Activated gamma-delta T cell (primary cell): ENCODE results near the gene POLH.
A peak's percentile ranks its signal among the peaks of the same experiment; 100 is the strongest.
"Not testable (repeated sequence)": the region's sequence is repeated elsewhere in the genome, so short reads cannot be mapped to it uniquely, and the experiment has no call there.

ENCODE experiments used
- DNase-seq: peaks from one replicate; lab custom pipeline; 2025; lab: John Stamatoyannopoulos, UW
- total RNA-seq, 2 donors: gene quantifications; one replicate each; lab custom pipeline; 2026; lab: John Stamatoyannopoulos, UW

The POLH gene
- 60.9 to 80.4 reads per million in 2 donors for total RNA-seq

GRCh38 chr6:43575772-43576551 lies at the start of gene POLH, which contains the start of gene XPO5:
POLH (plus strand) TSS chr6:43576185; CDS start chr6:43582320, 6,135 bp downstream.
XPO5 (minus strand) TSS chr6:43576038; CDS start chr6:43575864, 174 bp downstream.
- DNase-seq, result peak; percentile 92

DNA sequence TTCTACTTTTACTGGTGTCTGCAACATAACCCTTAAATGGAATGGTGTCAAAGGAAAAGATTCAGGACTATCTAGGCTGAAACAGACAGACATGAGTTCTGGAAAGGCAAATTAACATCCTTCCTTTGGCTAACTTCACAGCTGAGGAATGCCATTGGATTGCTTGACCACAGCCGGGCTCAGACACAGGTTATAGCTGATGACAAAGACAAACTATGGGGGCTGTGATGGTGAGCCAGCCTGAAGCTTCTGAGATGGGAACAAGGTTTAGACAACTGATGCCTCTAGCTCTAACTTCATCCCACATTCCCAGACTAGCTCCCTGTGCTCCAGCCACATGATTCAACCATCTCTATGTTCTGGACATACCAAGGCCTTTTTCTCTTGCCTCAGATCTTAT lies 43.8 kb upstream of the POLH start:
- no peak for DNase-seq

GRCh38 chr6:43538986-43539385 lies 37.0 kb upstream of the POLH start:
- not testable (repeated sequence) for DNase-seq

DNA sequence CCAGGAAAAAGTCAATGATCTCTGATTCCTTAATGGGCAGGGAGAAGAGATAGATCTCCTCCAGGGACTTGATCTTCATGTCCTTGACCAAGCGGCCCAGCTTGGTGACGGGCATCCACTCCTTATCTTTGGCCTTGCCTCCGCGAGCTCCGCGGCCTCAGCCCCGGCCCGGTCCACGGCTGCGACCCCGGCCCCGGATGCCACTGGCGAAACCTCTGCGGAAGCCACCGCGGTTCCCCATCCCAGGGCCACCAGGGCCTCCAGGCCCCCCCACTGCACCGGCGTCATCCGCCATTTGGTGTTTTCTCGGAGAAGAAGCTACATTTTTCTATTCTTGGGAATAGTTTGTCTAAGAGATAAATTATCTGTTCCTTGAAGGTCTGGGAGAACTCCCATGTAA lies 36.6 kb upstream of the POLH start:
- DNase-seq, result not testable (repeated sequence)

DNA sequence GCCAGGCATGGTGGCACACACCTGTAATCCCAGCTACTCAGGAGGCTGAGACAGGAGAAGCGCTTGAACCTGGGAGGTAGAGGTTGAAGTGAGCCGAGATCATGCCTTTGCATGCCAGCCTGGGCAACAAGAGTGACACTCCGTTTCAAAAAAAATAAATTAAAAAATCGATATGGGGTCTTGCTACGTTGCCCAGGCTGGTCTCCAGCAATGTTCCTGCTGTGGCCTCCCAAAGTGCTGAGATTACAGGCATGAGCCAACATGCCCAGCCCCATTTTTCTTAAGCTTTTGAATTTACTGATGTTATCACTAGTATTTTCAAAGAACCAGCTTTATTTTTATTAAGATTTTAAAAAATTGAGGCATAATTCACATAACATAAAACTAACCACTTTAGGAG lies 35.5 kb upstream of the POLH start:
- no peak for DNase-seq

DNA sequence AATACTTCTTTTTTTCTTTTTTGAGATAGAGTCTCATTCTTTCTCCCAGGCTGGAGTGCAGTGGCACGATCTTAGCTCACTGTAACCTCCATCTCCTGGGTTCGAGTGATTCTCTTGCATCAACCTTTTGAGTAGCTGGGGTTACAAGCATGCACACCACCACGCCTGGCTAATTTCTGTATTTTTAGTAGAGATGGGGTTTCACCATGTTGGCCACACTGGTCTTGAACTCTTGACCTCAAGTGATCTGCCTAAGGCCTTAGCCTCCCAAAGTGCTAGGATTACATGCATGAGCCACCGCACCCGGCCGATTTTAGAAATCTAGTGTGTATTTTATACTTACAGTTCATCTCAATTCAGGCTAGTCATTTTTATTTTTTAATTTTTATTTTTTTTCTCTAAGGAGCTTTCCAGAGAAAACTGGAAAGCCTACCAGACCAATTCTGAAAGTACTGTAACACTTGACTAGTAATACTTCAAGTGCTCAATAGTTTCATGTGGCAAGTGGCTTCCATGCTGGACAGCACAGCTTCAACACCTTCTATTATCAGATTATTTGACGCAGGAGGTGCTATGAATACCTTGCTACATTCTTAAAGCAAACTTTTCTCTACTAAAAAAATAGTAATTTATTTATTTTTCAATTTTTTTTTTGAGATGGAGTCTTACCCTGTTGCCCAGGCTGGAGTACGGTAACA lies 34.1 kb upstream of the POLH start:
- DNase-seq, result no peak

DNA sequence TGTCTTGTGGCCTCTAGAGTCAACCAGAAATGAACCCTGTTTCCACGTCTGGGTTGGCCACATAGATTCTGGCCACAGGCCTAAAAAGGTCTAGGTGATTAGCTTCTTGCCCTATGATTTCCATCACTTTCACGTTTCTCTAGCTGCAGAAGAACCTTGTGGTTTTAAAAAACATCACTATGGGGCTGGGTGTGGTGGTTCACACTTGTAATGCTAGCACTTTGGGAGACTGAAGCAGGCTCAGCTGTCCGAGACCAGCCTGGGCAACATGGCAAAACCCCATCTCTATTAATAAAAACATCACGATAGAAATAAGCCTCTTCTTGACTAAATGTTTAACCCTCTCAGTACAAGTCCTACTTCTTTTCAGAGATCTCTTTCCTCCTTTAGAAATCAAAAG lies 31.5 kb upstream of the POLH start:
- DNase-seq, result no peak

DNA sequence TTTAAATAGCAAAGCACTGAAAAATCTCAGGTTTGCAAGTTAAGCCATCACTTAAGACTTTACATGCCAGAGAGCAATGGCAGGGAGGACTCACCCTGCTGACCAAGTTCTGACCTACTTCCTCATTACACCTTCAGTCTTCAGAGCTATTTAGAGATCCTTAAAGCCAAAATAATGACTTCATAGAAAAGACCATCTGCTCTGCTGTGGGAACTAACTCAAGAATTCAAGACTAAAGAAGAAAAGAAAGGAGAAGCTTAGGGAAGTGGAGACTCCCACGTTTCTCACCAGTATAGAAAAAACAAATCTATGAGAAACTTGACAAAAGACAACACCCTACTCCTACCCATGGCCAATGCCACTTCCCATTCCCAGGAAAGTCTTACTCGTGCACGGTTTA lies 28.8 kb upstream of the POLH start:
- DNase-seq, result no peak

- DNase-seq, result not testable (repeated sequence)
These were observed 18.4 kb upstream of the POLH start for GRCh38 chr6:43557620-43558019.

DNA sequence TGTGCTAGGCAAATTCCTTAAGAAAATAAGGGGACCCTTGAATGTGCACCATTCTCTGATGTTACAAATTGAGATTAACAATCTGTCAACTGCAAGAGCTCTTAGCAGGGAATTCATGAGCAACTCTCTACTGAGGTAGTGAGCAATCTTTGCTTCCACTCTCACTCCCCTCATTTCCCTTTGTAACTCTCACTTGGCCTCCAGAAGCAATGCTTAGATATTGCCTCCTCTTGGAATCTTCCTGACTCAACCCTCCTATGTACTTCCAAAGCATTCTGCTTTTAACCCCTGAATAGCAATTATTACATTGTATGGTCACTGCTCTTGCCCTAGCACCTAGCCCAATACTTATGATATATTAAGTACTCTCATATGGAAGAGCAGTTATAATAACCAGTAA lies 16.7 kb upstream of the POLH start:
- no peak for DNase-seq

GRCh38 chr6:43570876-43571441 lies 5.0 kb upstream of the POLH start:
- DNase-seq, result no peak

- DNase-seq, result no peak
These were observed 4.0 kb upstream of the POLH start for GRCh38 chr6:43572015-43572414.

DNA sequence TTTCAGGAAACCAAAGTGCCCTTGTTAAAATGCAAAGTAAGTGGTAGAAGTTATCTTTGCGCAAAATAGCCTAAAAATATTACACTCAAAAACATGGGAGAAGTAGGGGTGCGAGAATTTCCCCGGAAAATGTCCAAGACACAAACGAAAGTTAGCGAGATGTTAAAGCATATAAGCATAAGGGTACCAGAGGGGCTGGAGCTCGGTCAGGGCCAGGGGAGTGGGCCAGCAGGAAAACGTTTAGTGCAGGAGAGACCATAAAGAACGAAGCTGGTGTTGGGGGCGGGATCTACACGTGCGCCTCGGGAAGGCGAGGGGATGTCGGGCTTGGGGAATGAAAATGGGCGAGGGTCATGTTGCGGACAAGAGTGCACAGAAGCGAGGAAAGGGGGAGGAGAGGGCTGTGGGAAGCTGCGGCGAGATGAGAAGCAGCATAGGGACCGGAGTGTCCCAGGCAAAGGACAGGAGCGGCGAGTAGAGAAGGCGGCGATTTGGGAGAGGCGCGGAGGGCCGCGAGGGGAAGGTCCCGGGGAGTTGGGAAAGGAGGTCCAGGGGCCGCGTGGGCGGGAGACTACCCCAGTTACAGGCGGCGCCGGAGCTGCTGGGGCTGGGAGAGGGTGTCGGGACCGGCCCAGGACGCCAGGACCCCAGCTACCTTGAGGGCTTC lies 747 bp upstream of the POLH start:
- DNase-seq, result no peak

DNA sequence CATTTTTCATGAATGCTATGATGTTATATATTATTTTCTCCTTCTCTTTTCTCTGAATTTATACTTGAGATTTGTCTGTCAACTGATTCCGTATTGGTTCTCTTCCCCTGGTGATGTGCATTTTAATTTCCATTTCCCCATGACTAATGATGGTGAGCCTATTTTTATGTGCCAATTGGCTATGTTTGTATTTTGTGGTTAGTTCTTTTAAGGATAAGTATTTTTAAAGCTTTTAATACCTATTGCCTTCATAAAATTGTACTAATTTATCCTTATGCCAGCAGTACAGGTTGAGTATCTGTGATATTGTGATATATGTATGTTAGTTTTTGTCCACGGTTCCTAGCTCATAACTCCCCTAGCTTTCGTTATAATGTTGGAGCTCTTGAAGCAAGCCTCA lies 2.8 kb downstream of the POLH start:
- DNase-seq, result no peak

GRCh38 chr6:43579171-43579570 lies 3.2 kb downstream of the POLH start:
- no peak for DNase-seq

- DNase-seq, result no peak
These were observed 6.9 kb downstream of the POLH start for GRCh38 chr6:43582911-43583310.

DNA sequence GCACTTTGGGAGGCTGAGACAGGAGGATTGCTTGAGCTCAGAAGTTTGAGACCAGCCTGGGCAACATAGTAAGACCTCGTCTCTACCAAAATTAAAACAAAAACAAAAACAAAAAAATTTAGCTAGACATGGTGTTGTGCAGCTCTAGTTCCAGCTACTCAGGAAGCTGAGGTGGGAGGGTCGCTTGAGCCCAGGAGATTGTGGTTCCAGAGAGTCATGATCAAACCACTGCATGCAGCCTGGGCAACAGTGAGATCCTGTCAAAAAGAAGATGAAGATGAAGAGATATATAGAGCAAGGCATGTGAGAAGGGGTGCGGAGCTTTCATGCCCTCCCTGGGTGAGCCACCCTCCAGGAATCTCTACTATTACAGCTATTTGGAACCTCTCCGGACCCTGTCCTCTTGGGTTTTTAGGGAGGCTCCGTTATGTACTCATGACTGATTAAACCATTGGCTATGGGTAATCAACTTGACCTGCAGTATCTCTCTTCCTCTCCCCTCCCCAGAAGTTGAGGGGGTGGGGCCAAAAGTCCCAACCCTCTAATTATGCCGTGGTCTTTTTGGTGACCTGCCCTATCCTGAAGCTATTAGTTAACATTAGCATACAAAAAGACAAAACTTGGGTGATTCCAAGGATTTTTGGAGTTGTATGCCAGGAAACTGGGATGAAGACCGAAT lies 9.0 kb downstream of the POLH start:
- no peak for DNase-seq

DNA sequence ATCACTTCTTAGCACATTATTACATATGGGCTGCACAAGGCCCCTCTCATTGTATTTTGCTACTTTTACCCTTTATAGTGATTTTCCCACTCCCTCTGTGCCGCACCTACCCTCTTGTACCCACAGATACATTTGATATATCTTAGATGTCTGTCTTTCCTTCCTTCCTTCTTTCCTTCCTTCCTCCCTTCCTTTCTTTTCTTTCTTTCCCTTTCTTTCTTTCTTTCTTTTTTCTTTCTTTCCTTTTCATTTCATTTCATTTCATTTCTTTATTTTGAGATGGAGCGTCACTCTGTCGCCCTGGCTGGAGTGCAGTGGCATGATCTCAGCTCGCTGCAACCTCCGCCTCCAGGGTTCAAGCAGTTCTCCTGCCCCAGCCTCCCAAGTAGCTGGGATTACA lies 12.2 kb downstream of the POLH start:
- DNase-seq, result no peak

DNA sequence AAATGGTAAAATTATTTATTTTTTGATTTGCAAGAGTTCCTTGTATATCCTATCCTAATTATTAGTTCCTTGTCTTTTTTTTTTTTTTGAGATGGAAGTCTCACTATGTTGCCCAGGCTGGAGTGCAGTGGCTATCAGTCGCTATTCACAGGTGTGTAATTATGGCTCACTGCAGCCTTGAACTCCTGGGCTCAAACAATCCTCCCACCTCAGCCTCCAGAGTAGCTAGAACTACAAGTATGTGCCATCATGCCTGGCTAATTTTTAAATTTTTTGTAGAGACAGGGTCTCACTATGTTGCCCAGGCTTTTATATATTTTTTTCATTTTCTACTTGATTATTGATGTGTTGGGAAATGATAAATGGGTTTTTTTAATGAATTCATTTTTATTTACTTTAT lies 13.6 kb downstream of the POLH start:
- DNase-seq, result not testable (repeated sequence)

DNA sequence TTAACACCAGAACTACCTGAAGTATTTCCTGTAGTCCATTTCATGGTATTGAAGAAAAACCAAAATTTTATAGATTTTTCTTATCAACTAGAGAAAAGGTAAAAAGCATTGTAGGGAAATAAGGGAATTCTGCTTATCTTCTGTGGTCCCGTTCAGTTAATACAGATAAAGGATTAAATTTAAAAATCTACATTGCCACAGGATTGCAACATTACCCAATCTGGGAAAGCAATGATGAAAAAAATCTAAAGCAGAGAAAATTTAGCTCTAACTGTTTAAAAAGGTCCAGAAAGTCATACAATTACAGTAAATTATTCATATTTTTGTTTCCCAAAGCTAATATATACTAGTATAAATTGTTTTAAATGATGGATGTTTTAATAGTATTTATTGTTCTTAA lies 18.0 kb downstream of the POLH start:
- no peak for DNase-seq

DNA sequence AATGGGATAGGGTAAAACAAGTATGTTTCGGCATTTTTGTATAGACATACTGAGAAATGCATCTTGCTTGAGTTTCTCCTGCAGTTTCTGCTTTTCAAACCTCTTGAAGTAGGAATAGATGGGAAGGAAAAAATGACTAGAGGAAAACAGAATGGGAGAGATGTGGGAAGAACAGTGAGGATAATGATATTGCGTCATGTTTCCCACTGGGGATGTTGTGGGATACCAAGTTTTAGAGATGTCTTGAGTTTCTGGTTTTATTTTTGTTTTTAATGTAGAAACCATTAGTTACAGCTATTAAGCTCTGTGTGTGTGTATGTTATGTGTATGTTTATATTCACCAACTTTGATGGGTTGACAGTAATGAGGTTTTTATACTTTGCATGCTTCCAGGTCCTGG lies 24.6 kb downstream of the POLH start:
- DNase-seq, result no peak

- no peak for DNase-seq
These were observed 28.2 kb downstream of the POLH start for GRCh38 chr6:43604174-43604573.
